Activated CD8-positive, alpha-beta T cell treated with anti-CD3 and anti-CD28 coated beads, Interleukin-2, amount 10 ng/mL, durations not matched to agents 7 days and 5 days (primary cell): ENCODE data around the gene PYGM. TPM values are rescaled to one million over a fixed set of nuclear protein-coding genes. Genes with fewer than 3 reads are reported as not detected.

Experiments used
- ATAC-seq: fragments of 150-1000 bp; cut with Tn5 transposase; one replicate; pipeline ENCODE4 v1.10.0; 2021; ENCODE audit warnings: moderate library complexity
- CTCF ChIA-PET: fragments of 350-600 bp; sonication (Branson Sonifier 250); formaldehyde crosslinking; loops from one replicate; lab custom pipeline; 2021; ENCODE audit warnings: antibody characterized with exemption; lab: Charles Lee
- POLR2A ChIA-PET: fragments of 350-600 bp; sonication (Branson Sonifier 250); formaldehyde crosslinking; loops from one replicate; lab custom pipeline; 2021; ENCODE audit warnings: antibody characterized with exemption; lab: Charles Lee
- DNase-seq: peaks from one replicate; pipeline ENCODE4 v3.0.0-alpha.2; 2020
- H3K27ac Mint-ChIP-seq: one replicate; pipeline ENCODE4 v1.8.0; 2021; ENCODE audit warnings: mild to moderate bottlenecking, mixed read lengths
- H3K27me3 Mint-ChIP-seq: one replicate; pipeline ENCODE4 v1.8.0; 2021; ENCODE audit warnings: low read depth, mixed read lengths
- H3K36me3 Mint-ChIP-seq: one replicate; pipeline ENCODE4 v1.8.0; 2021; ENCODE audit warnings: low read depth, mixed read lengths
- H3K4me1 Mint-ChIP-seq: one replicate; pipeline ENCODE4 v1.8.0; 2021; ENCODE audit warnings: low read depth, mixed read lengths
- H3K4me3 Mint-ChIP-seq: one replicate; pipeline ENCODE4 v1.8.0; 2021; ENCODE audit warnings: mild to moderate bottlenecking, mixed read lengths
- H3K9me3 Mint-ChIP-seq: one replicate; pipeline ENCODE4 v1.8.0; 2022; ENCODE audit warnings: mixed read lengths; ENCODE audit not compliant: insufficient read depth
- total RNA-seq, 2 experiments: library from RNA; stranded (reverse); gene quantifications; one replicate each; pipeline ENCODE4 v1.2.3, GENCODE V29; 2021

The PYGM gene
- total RNA-seq, 2 experiments from 2014 or later, result 2.9 to 4.7 TPM

GRCh38 chr11:64766881-64767280, 7.1 kb upstream of the PYGM start:
- CTCF ChIA-PET, result interaction anchor here (2.6 to 12.2 kb wide), 2 partner anchors 10 to 22 kb away, joined by 20 to 149 read pairs; partner anchors contain the start of gene RASGRP2
- no peaks in the 10 kb centered on the region for H3K9me3 Mint-ChIP-seq
- POLR2A ChIA-PET, result interaction anchor here (1.6 to 5.2 kb wide), 2 partner anchors 22 to 23 kb away, joined by 9 to 102 read pairs; partner anchors contain the start of gene RASGRP2
- peak overlapping the region; percentile 83 for H3K27ac Mint-ChIP-seq
- peaks cover 90% of the 10 kb centered on the region for H3K4me1 Mint-ChIP-seq
- ATAC-seq, result no peak
- no peak for DNase-seq
- H3K4me3 Mint-ChIP-seq, result no peak overlapping the region
- peaks cover 93% of the 10 kb centered on the region for H3K36me3 Mint-ChIP-seq
- no peaks in the 10 kb centered on the region for H3K27me3 Mint-ChIP-seq

DNA sequence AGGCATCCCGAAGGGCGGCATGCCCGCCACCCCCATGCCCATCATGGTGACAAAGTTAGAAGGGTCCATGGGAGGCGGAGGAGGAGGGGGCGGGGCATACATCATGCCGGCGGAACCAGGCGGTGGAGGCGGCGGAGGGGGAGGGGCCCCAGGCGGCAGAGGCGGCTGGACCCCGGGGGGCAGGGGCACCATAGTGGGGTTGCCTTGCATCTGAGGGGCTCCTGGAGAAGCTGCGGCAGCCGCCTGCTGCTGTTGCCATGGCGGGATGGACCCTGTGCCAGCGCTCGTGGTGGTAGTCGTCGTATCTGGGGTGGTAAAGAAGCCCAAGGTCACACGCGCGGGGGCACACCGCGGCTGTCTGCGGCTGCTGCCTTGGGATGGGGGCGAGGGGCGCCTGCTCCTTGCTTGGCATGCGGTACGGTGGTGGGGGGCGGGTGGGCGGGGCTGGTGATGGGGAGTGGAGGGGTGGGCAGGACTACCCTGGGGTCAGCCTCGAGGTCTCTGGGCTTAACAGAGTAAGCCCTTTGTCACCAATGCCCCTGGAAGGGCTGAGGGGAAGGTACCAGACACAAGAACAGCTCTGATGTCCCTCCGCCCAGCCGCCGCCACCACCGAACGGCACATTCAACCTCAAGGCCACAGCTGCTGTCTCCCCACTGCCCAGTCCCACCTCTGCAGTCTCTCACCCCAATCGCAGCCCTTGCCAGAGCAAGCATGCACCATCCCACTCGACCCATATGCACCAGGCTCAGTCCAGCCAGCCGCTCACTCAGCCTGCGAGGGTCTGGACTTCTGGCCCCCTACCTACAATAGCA, 6.3 kb upstream of the PYGM start:
- CTCF ChIA-PET, result interaction anchor here (7.4 to 12.2 kb wide), 2 partner anchors 19 to 21 kb away, joined by 149 read pairs; partner anchors contain the start of gene RASGRP2
- POLR2A ChIA-PET, result interaction anchor here (5.2 kb wide), 1 partner anchor 21 kb away, joined by 102 read pairs; the partner anchor contains the start of gene RASGRP2
- Mint-ChIP-seq H3K27me3 (no peaks in the 10 kb centered on the region), H3K4me1 (peaks cover 90% of the 10 kb centered on the region), H3K9me3 (no peaks in the 10 kb centered on the region), H3K4me3 (no peak overlapping the region), H3K36me3 (peaks cover 88% of the 10 kb centered on the region), H3K27ac (peak overlapping the region; percentile 86)
- ATAC-seq, result no peak
- DNase-seq, result no peak

- ATAC-seq (no peak), DNase-seq (no peak)
- Mint-ChIP-seq H3K4me3 (peak overlapping the region; percentile 69), H3K27ac (peak overlapping the region; percentile 86), H3K27me3 (no peaks in the 10 kb centered on the region), H3K9me3 (no peaks in the 10 kb centered on the region), H3K4me1 (peaks cover 90% of the 10 kb centered on the region), H3K36me3 (peaks cover 86% of the 10 kb centered on the region)
- CTCF ChIA-PET, result interaction anchor here (2.0 to 7.4 kb wide), 3 partner anchors 9 to 76 kb away, joined by 6 to 149 read pairs (median 46); partner anchors contain the start of gene RASGRP2
- POLR2A ChIA-PET, result interaction anchor here (5.2 kb wide), 1 partner anchor 20 kb away, joined by 102 read pairs; the partner anchor contains the start of gene RASGRP2
Measured at GRCh38 chr11:64765291-64765850, 5.6 kb upstream of the PYGM start.

- Mint-ChIP-seq H3K27me3 (no peaks in the 10 kb centered on the region), H3K4me3 (peak overlapping the region; percentile 69), H3K27ac (peak overlapping the region; percentile 86), H3K36me3 (peaks cover 80% of the 10 kb centered on the region), H3K9me3 (no peaks in the 10 kb centered on the region), H3K4me1 (peaks cover 94% of the 10 kb centered on the region)
- POLR2A ChIA-PET, result interaction anchor here (1.0 to 5.2 kb wide), 5 partner anchors 8 to 20 kb away, joined by 4 to 102 read pairs (median 12); partner anchors contain the start of genes RASGRP2 and SF1
- CTCF ChIA-PET, result interaction anchor here (0.6 to 7.4 kb wide), 7 partner anchors 9 to 76 kb away, joined by 3 to 149 read pairs (median 6); partner anchors contain the start of genes RASGRP2 and SF1
- ATAC-seq, result no peak
- DNase-seq, result no peak
Measured at GRCh38 chr11:64764753-64765152, 5.0 kb upstream of the PYGM start.

DNA sequence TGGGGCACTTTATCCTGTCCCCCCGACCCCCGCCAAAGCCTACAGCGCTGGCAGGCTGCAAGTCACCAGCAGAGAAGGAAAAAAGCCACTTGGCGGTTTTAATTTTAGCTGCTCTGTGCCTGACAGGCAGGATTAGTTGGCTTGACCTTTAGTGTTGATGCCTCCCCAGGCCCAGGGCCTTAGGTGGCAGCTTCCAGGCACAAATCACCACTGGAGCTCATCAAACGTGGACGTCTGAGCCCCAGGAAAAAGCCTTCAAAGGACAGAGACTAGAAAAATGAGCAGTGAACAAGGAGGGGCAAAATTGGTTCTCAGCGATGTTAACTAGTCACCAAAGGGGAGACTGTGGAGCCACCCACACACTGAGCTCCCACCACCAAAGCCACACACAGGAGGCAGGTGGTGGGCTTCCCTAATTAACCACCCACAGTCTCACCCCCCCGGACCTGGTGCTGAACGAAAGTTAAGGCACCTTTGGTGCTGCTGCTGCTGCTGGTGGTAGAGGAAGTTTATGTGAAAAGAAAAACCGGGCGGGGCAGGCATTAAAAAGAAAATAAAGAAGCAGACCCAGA, 4.4 kb upstream of the PYGM start:
- ChIA-PET POLR2A (interaction anchor here (0.5 to 5.2 kb wide), 8 partner anchors 9 to 681 kb away, joined by 3 to 102 read pairs (median 8); partner anchors contain the start of genes RASGRP2 and SF1), CTCF (interaction anchor here (0.8 to 7.4 kb wide), 7 partner anchors 10 to 75 kb away, joined by 3 to 149 read pairs (median 6); partner anchors contain the start of genes RASGRP2 and SF1)
- Mint-ChIP-seq H3K27me3 (no peaks in the 10 kb centered on the region), H3K4me1 (peaks cover 93% of the 10 kb centered on the region), H3K36me3 (peaks cover 74% of the 10 kb centered on the region), H3K4me3 (peak overlapping the region; percentile 69), H3K9me3 (no peaks in the 10 kb centered on the region), H3K27ac (peak overlapping the region; percentile 86)
- ATAC-seq (peak; percentile 47), DNase-seq (peak; percentile 87)

- ATAC-seq, result peak; percentile 18
- ChIA-PET POLR2A (interaction anchor here (0.5 to 5.2 kb wide), 9 partner anchors 9 to 682 kb away, joined by 3 to 102 read pairs (median 6); partner anchors contain the start of genes RASGRP2 and SF1), CTCF (interaction anchor here (0.8 to 7.4 kb wide), 8 partner anchors 9 to 74 kb away, joined by 3 to 149 read pairs (median 5); partner anchors contain the start of genes MAP4K2, RASGRP2 and SF1)
- peaks cover 88% of the 10 kb centered on the region for H3K4me1 Mint-ChIP-seq
- H3K27ac Mint-ChIP-seq, result peak overlapping the region; percentile 86
- peaks cover 68% of the 10 kb centered on the region for H3K36me3 Mint-ChIP-seq
- H3K9me3 Mint-ChIP-seq, result no peaks in the 10 kb centered on the region
- H3K4me3 Mint-ChIP-seq, result peak overlapping the region; percentile 69
- DNase-seq, result no peak
- no peaks in the 10 kb centered on the region for H3K27me3 Mint-ChIP-seq
Measured at GRCh38 chr11:64763526-64764039, 3.8 kb upstream of the PYGM start.

DNA sequence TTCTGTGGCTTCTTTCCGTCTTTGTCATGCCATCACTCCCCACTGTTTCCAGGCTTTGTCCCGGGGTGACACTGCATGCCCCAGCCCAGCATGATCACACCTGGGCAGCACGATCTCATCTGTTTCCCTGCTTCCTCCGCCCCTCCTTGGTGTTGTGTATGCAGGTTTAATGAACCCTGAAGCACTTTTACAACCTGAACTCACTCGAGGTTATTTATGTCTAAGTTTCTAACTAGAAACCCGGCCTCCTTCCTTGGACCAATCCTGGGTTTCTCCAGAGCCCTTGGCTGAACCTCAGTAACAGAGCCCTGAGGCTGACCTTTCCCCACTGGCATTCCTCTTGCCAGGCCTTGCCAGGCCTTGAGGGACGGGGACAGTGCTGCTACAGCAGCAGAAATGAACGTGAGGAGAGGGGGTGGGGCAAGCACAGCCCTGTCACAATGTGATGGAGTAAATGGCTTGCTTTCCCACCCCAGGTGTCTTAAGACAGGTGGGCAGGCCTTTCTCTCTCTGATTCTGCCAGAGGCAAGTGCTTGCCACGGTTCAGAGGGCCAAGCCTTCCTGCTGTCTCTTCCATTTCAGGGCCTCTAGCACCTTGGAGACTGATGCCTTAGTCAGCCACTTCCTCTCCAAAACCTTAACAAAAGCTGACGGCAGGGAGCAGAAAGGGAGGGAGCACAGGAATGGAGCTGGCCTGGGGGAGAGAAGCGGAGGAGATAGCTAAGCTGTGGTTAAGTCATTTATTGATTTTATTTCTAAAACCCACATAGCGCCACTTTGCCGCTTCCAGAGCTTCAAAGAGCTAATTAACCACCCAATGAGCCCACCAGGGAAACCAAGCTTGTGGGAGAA, 3.1 kb upstream of the PYGM start:
- peaks cover 62% of the 10 kb centered on the region for H3K36me3 Mint-ChIP-seq
- ChIA-PET POLR2A (interaction anchor here (0.9 to 5.2 kb wide), 8 partner anchors 9 to 18 kb away, joined by 3 to 102 read pairs (median 8); partner anchors contain the start of genes RASGRP2 and SF1), CTCF (interaction anchor here (0.9 to 7.4 kb wide), 7 partner anchors 8 to 74 kb away, joined by 3 to 149 read pairs (median 4); partner anchors contain the start of genes MAP4K2 and RASGRP2)
- H3K9me3 Mint-ChIP-seq, result no peaks in the 10 kb centered on the region
- H3K27ac Mint-ChIP-seq, result peak overlapping the region; percentile 86
- DNase-seq (peak; percentile 52), ATAC-seq (peak; percentile 21)
- H3K4me3 Mint-ChIP-seq, result peak overlapping the region; percentile 69
- H3K4me1 Mint-ChIP-seq, result peaks cover 81% of the 10 kb centered on the region
- no peaks in the 10 kb centered on the region for H3K27me3 Mint-ChIP-seq

DNA sequence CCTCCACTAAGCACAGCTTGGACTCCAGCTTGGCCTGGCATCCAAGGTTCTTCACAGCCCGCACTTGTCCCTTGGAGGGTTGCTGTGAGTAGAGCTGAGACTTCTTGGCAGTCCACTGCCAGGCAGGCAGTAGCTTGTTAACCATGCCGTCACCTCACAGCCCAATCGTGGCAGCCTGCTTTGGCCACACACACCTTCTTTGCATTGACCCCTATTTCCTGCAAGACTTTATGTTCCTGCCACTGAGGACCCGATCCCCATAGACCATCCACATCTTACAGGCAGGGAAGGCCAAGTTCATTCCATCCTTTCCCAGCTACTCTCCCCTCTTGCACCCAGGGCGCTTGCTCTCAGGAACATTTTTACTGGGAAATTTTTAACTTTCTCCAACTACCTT, 2.5 kb upstream of the PYGM start:
- Mint-ChIP-seq H3K27me3 (no peaks in the 10 kb centered on the region), H3K36me3 (peaks cover 55% of the 10 kb centered on the region), H3K4me3 (peak overlapping the region; percentile 69), H3K9me3 (no peaks in the 10 kb centered on the region), H3K27ac (peak overlapping the region; percentile 86), H3K4me1 (peaks cover 75% of the 10 kb centered on the region)
- ChIA-PET POLR2A (interaction anchor here (1.0 to 5.2 kb wide), 3 partner anchors 11 to 17 kb away, joined by 4 to 102 read pairs (median 7); partner anchors contain the start of gene RASGRP2), CTCF (interaction anchor here (1.2 to 7.4 kb wide), 4 partner anchors 12 to 40 kb away, joined by 3 to 149 read pairs (median 25); partner anchors contain the start of genes MAP4K2 and RASGRP2)
- ATAC-seq, result no peak
- no peak for DNase-seq

DNA sequence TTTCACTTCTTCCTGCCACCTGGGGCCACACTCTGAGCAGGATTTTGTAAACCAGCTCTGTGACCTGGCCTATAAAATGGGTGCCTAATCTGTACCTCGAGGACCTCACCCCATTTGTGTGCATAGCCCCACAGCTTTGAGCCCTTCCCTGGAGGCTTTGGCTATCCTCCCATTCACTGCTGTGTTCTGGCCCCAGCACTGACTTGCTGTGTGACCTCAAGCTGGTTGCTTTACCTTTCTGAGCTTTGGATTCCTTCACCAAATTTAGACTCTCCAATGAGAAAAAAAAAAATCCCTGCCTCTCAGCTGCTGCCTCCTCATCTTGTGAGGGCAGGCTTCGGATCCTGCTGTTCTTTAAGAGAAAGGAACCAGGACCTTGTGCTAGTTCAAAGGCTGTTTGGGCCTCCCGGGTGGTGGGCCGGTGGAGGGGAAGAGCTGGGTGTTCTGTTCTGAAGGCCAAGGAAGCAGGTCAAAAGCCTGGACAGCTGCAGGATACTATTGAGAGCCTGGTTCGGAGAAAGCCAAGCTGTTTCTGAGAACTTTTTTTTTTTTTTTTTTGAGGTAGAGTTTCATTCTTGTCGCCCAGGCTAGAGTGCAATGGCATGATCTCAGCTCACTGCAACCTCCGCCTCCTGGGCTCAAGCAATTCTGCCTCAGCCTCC, 1.1 kb upstream of the PYGM start:
- H3K27ac Mint-ChIP-seq, result peak overlapping the region; percentile 86
- H3K9me3 Mint-ChIP-seq, result no peaks in the 10 kb centered on the region
- DNase-seq, result no peak
- H3K27me3 Mint-ChIP-seq, result no peaks in the 10 kb centered on the region
- CTCF ChIA-PET, result interaction anchor here (0.8 to 7.4 kb wide), 3 partner anchors 10 to 18 kb away, joined by 3 to 149 read pairs (median 4); partner anchors contain the start of genes RASGRP2 and SF1
- POLR2A ChIA-PET, result interaction anchor here (0.9 to 2.2 kb wide), 5 partner anchors 9 to 18 kb away, joined by 4 to 23 read pairs (median 12); partner anchors contain the start of genes RASGRP2 and SF1
- peaks cover 45% of the 10 kb centered on the region for H3K36me3 Mint-ChIP-seq
- ATAC-seq, result no peak
- peak overlapping the region; percentile 63 for H3K4me3 Mint-ChIP-seq
- H3K4me1 Mint-ChIP-seq, result peaks cover 65% of the 10 kb centered on the region
